SU-DHL-6 (cell line): ENCODE data around the gene PRPF31.
"Not testable (repeated sequence)": the region's sequence is repeated elsewhere in the genome, so short reads cannot be mapped to it uniquely, and the experiment has no call there.

Source experiments
- H2AFZ ChIP-seq: fragments of 200-600 bp; sonication (generic); 2 replicates; pipeline ENCODE4 v1.6.1; 2014; ENCODE audit warnings: low read depth, mild to moderate bottlenecking, moderate library complexity, mixed read lengths, antibody characterized with exemption, low read length; ENCODE audit not compliant: severe bottlenecking
- H3F3A ChIP-seq: fragments of 200-600 bp; shearing (Covaris generic); 2 replicates; pipeline ENCODE4 v1.6.0; 2016; ENCODE audit warnings: antibody characterized with exemption, mild to moderate bottlenecking; ENCODE audit not compliant: insufficient read depth
- H3K27ac ChIP-seq: fragments of 200-600 bp; sonication (generic); 2 replicates; pipeline ENCODE4 v1.5.1; 2016; ENCODE audit warnings: low read depth, mild to moderate bottlenecking, low read length, moderate library complexity, mixed read lengths
- H3K27me3 ChIP-seq: fragments of 200-600 bp; sonication (generic), shearing (Covaris generic); 2 replicates; pipeline ENCODE4 v1.6.0; 2014; ENCODE audit warnings: mild to moderate bottlenecking, low read length
- H3K36me3 ChIP-seq: fragments of 200-600 bp; sonication (generic); 2 replicates; pipeline ENCODE4 v1.6.1; 2014; ENCODE audit warnings: mild to moderate bottlenecking, low read length, mixed read lengths
- H3K4me2 ChIP-seq: fragments of 300-600, 200-600 bp; shearing (Covaris generic), sonication (generic); 2 replicates; pipeline ENCODE4 v1.6.0; 2014; ENCODE audit warnings: low read length, low read depth, mild to moderate bottlenecking; ENCODE audit not compliant: poor library complexity, severe bottlenecking
- H3K4me3 ChIP-seq: fragments of 200-600 bp; sonication (generic); 2 replicates; pipeline ENCODE4 v1.5.1; 2014; ENCODE audit warnings: antibody characterized with exemption, low read length, mild to moderate bottlenecking, mixed read lengths; ENCODE audit not compliant: insufficient read depth, poor library complexity, severe bottlenecking
- H3K79me2 ChIP-seq: fragments of 200-600 bp; sonication (generic); 2 replicates; pipeline ENCODE4 v1.6.1; 2014; ENCODE audit warnings: mild to moderate bottlenecking, low read length, moderate library complexity; ENCODE audit not compliant: insufficient read depth
- H3K9ac ChIP-seq: fragments of 200-600 bp; sonication (generic); 2 replicates; pipeline ENCODE4 v1.7.0; 2014; ENCODE audit warnings: mild to moderate bottlenecking, low read length
- H3K9me2 ChIP-seq: fragments of 200-600 bp; sonication (generic); replicated peaks from 2 replicates; pipeline ENCODE4 v1.6.1; 2014; ENCODE audit warnings: low read length; ENCODE audit not compliant: insufficient read depth
- H3K9me3 ChIP-seq: fragments of 200-600 bp; sonication (generic); 2 replicates; pipeline ENCODE4 v1.6.1; 2014; ENCODE audit warnings: low read length, mixed read lengths; ENCODE audit not compliant: insufficient read depth
- H4K20me1 ChIP-seq: fragments of 200-600 bp; sonication (generic); 2 replicates; pipeline ENCODE4 v1.6.1; 2014; ENCODE audit warnings: low read depth, mild to moderate bottlenecking, antibody characterized with exemption, low read length, moderate library complexity, mixed read lengths
- CTCF ChIP-seq: fragments of 200-600 bp; sonication (generic); IDR thresholded peaks from one replicate; pipeline ENCODE4 v1.5.1; 2017; ENCODE audit warnings: antibody characterized with exemption, mild to moderate bottlenecking, low read length, moderate library complexity; ENCODE audit not compliant: insufficient read depth, poor library complexity, severe bottlenecking
- EZH2phosphoT487 ChIP-seq: fragments of 200-600 bp; sonication (generic), shearing (Covaris generic); conservative IDR thresholded peaks from 2 replicates; pipeline ENCODE4 v1.6.1; 2018; ENCODE audit warnings: mild to moderate bottlenecking, antibody characterized with exemption, low read length, moderate library complexity, mixed read lengths

Gene PRPF31

GRCh38 chr19:54096617-54097106, 18.9 kb upstream of the PRPF31 start:
- H3K9ac ChIP-seq: no peak overlapping the region

GRCh38 chr19:54099190-54099902, 16.2 kb upstream of the PRPF31 start:
- Histone ChIP-seq H3K9me3 (no peaks in the 10 kb centered on the region), H3K9me2 (no peaks in the 10 kb centered on the region), H3F3A (no peaks in the 10 kb centered on the region), H2AFZ (no peak overlapping the region), H3K79me2 (peaks cover 11% of the 10 kb centered on the region), H3K27ac (no peak overlapping the region), H3K4me2 (no peak overlapping the region), H4K20me1 (no peaks in the 10 kb centered on the region), H3K36me3 (no peaks in the 10 kb centered on the region), H3K4me3 (no peak overlapping the region), H3K9ac (no peak overlapping the region), H3K27me3 (no peaks in the 10 kb centered on the region)
- no peak for TF ChIP-seq EZH2phosphoT487
- no peak for TF ChIP-seq CTCF

More at GRCh38 chr19:54096617-54097106, 18.9 kb upstream of the PRPF31 start:
- TF ChIP-seq CTCF (peak; percentile 13), EZH2phosphoT487 (no peak)
- Histone ChIP-seq H3K9me2 (no peaks in the 10 kb centered on the region), H3K27me3 (no peaks in the 10 kb centered on the region), H3K4me3 (no peak overlapping the region), H3K79me2 (no peaks in the 10 kb centered on the region), H2AFZ (peak overlapping the region; percentile 64), H4K20me1 (no peaks in the 10 kb centered on the region), H3K9me3 (no peaks in the 10 kb centered on the region), H3K27ac (no peak overlapping the region), H3K4me2 (peak overlapping the region; percentile 20), H3F3A (no peaks in the 10 kb centered on the region), H3K36me3 (no peaks in the 10 kb centered on the region)

GRCh38 chr19:54099903-54100255, 15.7 kb upstream of the PRPF31 start:
- H3K9ac ChIP-seq, H2AFZ ChIP-seq, H3K4me2 ChIP-seq, H4K20me1 ChIP-seq, H3K9me3 ChIP-seq, H3K9me2 ChIP-seq, H3K4me3 ChIP-seq, H3K36me3 ChIP-seq, H3F3A ChIP-seq, H3K27ac ChIP-seq, H3K27me3 ChIP-seq: not testable (repeated sequence)
- H3K79me2 ChIP-seq: peaks cover 11% of the 10 kb centered on the region

GRCh38 chr19:54100561-54100960, 15.0 kb upstream of the PRPF31 start, which contains the start of gene OSCAR:
Gene OSCAR (minus strand): TSS chr19:54100803. CDS start chr19:54100792, 11 bp downstream.
- Histone ChIP-seq H3K9me3 (no peaks in the 10 kb centered on the region), H3K9ac (no peak within 1 kb of the TSS), H3K27me3 (no peaks in the 10 kb centered on the region), H3K79me2 (peaks cover 11% of the 10 kb centered on the region), H4K20me1 (no peaks in the 10 kb centered on the region), H2AFZ (no peak within 1 kb of the TSS), H3K9me2 (no peaks in the 10 kb centered on the region), H3K27ac (no peak within 1 kb of the TSS), H3F3A (no peaks in the 10 kb centered on the region), H3K4me3 (no peak within 1 kb of the TSS), H3K36me3 (no peaks in the 10 kb centered on the region), H3K4me2 (no peak within 1 kb of the TSS)
- TF ChIP-seq CTCF (no peak), EZH2phosphoT487 (no peak)
